Retinal pigment epithelial cell (primary cell): Measurements from ENCODE around the gene RNF2.

ENCODE experiments used
- DNase-seq: peaks from one replicate; pipeline ENCODE4 v3.0.0-alpha.2; 2010; ENCODE audit warnings: low read depth
- H3K4me3 ChIP-seq: 2 replicates; pipeline ENCODE4 v1.5.1; 2011; ENCODE audit warnings: mild to moderate bottlenecking, low read length, control low read depth, moderate library complexity
- TF ChIP-seq, protein P1 (sequence below): conservative IDR thresholded peaks from 2 replicates; pipeline ENCODE4 v1.5.1; 2011; ENCODE audit warnings: low read depth, low read length, control low read depth, inconsistent platforms

The RNF2 gene

GRCh38 chr1:185040408-185040735, 5.0 kb upstream of the RNF2 start:
- TF ChIP-seq, protein P1, sequence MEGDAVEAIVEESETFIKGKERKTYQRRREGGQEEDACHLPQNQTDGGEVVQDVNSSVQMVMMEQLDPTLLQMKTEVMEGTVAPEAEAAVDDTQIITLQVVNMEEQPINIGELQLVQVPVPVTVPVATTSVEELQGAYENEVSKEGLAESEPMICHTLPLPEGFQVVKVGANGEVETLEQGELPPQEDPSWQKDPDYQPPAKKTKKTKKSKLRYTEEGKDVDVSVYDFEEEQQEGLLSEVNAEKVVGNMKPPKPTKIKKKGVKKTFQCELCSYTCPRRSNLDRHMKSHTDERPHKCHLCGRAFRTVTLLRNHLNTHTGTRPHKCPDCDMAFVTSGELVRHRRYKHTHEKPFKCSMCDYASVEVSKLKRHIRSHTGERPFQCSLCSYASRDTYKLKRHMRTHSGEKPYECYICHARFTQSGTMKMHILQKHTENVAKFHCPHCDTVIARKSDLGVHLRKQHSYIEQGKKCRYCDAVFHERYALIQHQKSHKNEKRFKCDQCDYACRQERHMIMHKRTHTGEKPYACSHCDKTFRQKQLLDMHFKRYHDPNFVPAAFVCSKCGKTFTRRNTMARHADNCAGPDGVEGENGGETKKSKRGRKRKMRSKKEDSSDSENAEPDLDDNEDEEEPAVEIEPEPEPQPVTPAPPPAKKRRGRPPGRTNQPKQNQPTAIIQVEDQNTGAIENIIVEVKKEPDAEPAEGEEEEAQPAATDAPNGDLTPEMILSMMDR: no peak
- DNase-seq: no peak
- no peak overlapping the region for H3K4me3 ChIP-seq

DNA sequence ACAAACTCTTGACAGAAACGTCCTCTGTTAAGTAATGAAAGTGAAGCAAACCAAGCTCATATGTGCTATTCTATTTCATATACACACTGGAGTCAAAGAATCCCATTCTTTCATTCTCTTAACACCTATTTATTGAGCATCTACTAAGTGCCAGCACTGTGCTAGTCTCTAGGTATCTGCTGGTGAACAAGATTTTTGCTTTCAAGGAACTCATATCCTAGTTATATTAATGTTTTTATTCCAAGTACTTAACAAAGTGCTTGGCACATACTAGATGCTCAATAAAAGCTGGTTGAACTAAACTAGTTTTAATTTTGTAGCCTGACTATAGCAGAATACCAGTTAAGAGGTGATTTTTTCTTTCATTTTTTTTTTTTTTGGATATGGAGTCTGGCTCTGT, 3.6 kb upstream of the RNF2 start:
- H3K4me3 ChIP-seq: no peak overlapping the region
- TF ChIP-seq, protein P1: no peak
- no peak for DNase-seq

GRCh38 chr1:185042737-185043136, 2.6 kb upstream of the RNF2 start:
- no peak overlapping the region for H3K4me3 ChIP-seq
- no peak for DNase-seq
- TF ChIP-seq, protein P1: no peak

DNA sequence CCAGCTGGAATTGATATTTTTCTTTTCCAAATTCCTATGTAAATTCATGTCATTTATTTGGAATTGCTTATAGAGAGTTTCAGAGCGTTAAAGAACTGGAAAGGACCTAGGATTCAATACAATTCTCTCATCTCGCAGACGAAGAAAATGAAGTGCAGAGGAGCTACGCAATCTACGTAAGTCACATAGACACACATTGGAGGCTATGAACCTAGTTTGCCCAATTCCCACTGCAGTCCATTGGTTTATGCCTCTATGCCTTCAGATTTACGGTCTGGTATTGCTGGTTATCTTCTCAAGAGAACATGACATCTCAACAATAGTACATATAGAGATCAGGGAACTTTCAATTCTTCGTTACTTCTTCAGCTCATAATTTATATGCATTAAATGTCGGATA, 971 bp upstream of the RNF2 start:
- H3K4me3 ChIP-seq: no peak overlapping the region
- TF ChIP-seq, protein P1: no peak
- DNase-seq: no peak

- peak overlapping the region; percentile 89 for H3K4me3 ChIP-seq
- DNase-seq: no peak
- TF ChIP-seq, protein P1: no peak
Measured at GRCh38 chr1:185045814-185046492, 595 bp downstream of the RNF2 start.

DNA sequence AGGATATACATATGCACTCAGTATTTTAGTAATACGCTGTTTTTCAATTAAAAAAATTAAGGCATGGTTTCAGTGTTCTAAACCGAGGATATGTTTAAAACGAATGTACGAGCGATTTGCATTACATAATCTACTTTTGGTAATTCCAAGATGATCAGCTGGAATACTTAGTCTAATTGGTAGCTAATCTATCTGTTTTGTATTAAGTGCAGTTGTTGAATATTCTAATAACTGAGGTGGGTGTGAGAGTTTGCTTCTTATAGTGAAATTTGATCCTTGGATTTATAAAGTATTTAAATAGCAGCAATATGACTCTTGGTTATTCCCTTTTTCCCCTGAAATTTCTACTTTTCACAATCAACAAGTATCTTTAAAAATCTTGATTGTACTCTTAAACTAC, 1.3 kb downstream of the RNF2 start:
- no peak for DNase-seq
- peak overlapping the region; percentile 89 for H3K4me3 ChIP-seq
- TF ChIP-seq, protein P1: no peak

DNA sequence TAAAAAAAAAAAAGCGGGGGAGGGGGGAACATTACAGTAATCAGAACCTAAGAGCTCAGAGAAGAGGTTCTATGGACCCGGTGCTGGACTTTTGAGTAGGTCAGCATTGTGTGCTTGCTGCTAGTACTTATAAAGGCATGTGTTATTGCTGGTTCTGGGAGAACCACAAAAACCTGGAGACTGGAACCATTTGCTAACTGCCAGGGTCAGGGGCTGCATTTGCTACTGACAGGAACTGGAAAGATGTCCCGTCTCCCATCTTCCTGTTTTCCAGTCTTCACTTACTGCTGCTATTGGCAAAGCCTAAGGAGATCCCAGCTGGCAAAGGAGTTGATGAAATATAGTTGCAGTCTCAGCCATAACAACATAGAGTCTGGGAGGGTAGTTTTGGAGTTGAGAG, 4.3 kb downstream of the RNF2 start:
- H3K4me3 ChIP-seq: no peak overlapping the region
- DNase-seq: no peak
- TF ChIP-seq, protein P1: no peak
